AG10803 (cell line): ENCODE measurements around the gene C19orf18.

Experiments used
- DNase-seq: peaks from one replicate; pipeline ENCODE4 v3.0.0; 2010; ENCODE audit warnings: low read depth
- H3K4me3 ChIP-seq: 2 replicates; pipeline ENCODE4 v1.5.1; 2011; ENCODE audit warnings: mild to moderate bottlenecking, low read length, control low read depth
- CTCF ChIP-seq: conservative IDR thresholded peaks from 2 replicates; pipeline ENCODE4 v1.5.1; 2011; ENCODE audit warnings: mild to moderate bottlenecking, low read length, control low read depth, inconsistent platforms

The C19orf18 gene

GRCh38 chr19:57974434-57974833 is at the start of gene C19orf18:
Gene C19orf18 (minus strand): TSS chr19:57974534. CDS start chr19:57974432, 102 bp downstream.
- TF ChIP-seq CTCF, result no peak
- H3K4me3 ChIP-seq, result no peak within 1 kb of the TSS
- no peak for DNase-seq

- TF ChIP-seq CTCF, result no peak
- DNase-seq, result no peak
- no peak overlapping the region for H3K4me3 ChIP-seq
Observed at GRCh38 chr19:58022283-58022660, 47.9 kb upstream of the C19orf18 start.

GRCh38 chr19:58021541-58022282 is 47.4 kb upstream of the C19orf18 start:
- TF ChIP-seq CTCF, result peak; percentile 43
- no peak overlapping the region for H3K4me3 ChIP-seq
- peak; percentile 38 for DNase-seq

- TF ChIP-seq CTCF, result no peak
- no peak overlapping the region for H3K4me3 ChIP-seq
- no peak for DNase-seq
Observed at GRCh38 chr19:58020129-58020528, 45.8 kb upstream of the C19orf18 start.

GRCh38 chr19:58014141-58014540 is 39.8 kb upstream of the C19orf18 start:
- DNase-seq, result no peak
- no peak overlapping the region for H3K4me3 ChIP-seq
- TF ChIP-seq CTCF, result no peak

GRCh38 chr19:58010507-58010906 is 36.2 kb upstream of the C19orf18 start:
- DNase-seq, result no peak
- H3K4me3 ChIP-seq, result no peak overlapping the region
- no peak for TF ChIP-seq CTCF

GRCh38 chr19:58009666-58010301 is 35.5 kb upstream of the C19orf18 start:
- TF ChIP-seq CTCF, result no peak
- peak overlapping the region; percentile 24 for H3K4me3 ChIP-seq
- DNase-seq, result peak; percentile 39
